Calu3 (cell line): ENCODE data around the gene MPHOSPH9. TPM values are rescaled to one million over a fixed set of nuclear protein-coding genes. Genes with fewer than 3 reads are reported as not detected.

Experiments used
- BruUV-seq: library from RNA; stranded (reverse); fragments of 400-500 nt; replicated peaks from 2 replicates; lab custom pipeline; 2021; lab: Mats Ljungman, UMichigan
- CTCF ChIA-PET: fragments of 300-600 bp; sonication (Branson Sonifier 250); formaldehyde crosslinking; loops from one replicate; lab custom pipeline; 2022; ENCODE audit warnings: antibody characterized with exemption; lab: Charles Lee
- DNase-seq: peaks from one replicate; pipeline ENCODE4 v3.0.0; 2022
- H3K27ac Mint-ChIP-seq: one replicate; pipeline ENCODE4 v1.8.0; 2022; ENCODE audit warnings: mixed read lengths; ENCODE audit not compliant: unreplicated experiment
- H3K27me3 Mint-ChIP-seq: one replicate; pipeline ENCODE4 v1.8.0; 2022; ENCODE audit warnings: mixed read lengths; ENCODE audit not compliant: unreplicated experiment
- H3K36me3 Mint-ChIP-seq: one replicate; pipeline ENCODE4 v1.8.0; 2022; ENCODE audit warnings: mild to moderate bottlenecking, moderate library complexity, mixed read lengths; ENCODE audit not compliant: insufficient read depth, unreplicated experiment
- H3K4me1 Mint-ChIP-seq: one replicate; pipeline ENCODE4 v1.8.0; 2022; ENCODE audit warnings: mild to moderate bottlenecking, low read depth, mixed read lengths; ENCODE audit not compliant: unreplicated experiment
- H3K4me3 Mint-ChIP-seq: one replicate; pipeline ENCODE4 v1.8.0; 2022; ENCODE audit warnings: mild to moderate bottlenecking, low read depth, moderate library complexity, mixed read lengths; ENCODE audit not compliant: unreplicated experiment
- H3K9me3 Mint-ChIP-seq: one replicate; pipeline ENCODE4 v1.8.0; 2022; ENCODE audit warnings: low read depth, mixed read lengths; ENCODE audit not compliant: unreplicated experiment
- intact Hi-C: fragments of 100-400 bp; cut with micrococcal nuclease; formaldehyde crosslinking; loops from one replicate; pipeline ENCODE4 v1.10.0; 2022; ENCODE audit not compliant: unreplicated experiment
- total RNA-seq: library from RNA; stranded (reverse); gene quantifications from 2 replicates; pipeline ENCODE4 v1.2.3, GENCODE V29; 2022
- TF ChIP-seq, protein P1 (sequence below): fragments of 200-600 bp; IDR thresholded peaks from one replicate; pipeline ENCODE4 v1.8.0; 2022; ENCODE audit warnings: antibody characterized with exemption; ENCODE audit not compliant: unreplicated experiment

Gene MPHOSPH9
- total RNA-seq, 1 experiment from 2014 or later: 69.5 TPM

DNA sequence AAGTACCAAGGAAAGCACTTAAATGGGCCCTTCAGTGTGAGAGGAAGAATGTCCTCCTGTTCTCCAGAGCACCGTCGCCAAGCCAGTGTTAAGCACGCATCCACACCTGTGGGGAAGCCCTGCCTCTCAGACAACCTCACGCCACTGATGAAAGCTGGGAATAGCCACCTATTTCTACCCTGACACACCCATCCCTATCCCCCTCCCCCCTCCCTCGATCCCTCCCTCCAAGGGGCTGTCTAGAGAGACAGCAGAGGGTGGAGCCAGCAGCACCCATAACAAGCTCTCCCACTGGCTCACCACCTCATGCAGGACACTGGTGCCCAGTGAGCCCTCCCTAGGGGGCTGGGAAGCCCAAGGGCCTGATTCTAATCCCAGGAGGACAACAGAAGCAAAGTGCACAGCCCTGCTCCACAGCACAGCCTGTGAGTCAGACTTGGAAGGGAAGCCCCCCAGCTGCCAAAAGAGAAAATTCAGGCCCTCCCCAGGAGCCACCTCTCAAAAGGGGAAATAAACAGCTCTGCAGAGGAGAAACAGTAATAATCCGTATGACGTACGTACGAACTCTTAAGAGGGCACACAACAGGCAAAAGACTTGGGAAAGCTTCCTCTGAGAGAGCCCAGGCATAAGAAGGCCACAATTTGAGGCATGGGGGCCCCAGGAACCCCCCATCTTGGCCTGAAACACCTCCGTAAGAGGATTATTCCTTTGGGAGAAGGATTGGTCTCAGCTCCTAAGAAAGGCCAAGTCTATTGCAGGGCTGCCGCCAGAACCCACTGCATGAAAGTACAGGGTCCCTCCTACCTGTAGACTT lies 89.8 kb downstream of the MPHOSPH9 start:
- H3K27me3 Mint-ChIP-seq: no peaks in the 10 kb centered on the region
- CTCF ChIA-PET: interaction anchor here (0.6 to 1.0 kb wide), 3 partner anchors 8 to 87 kb away, joined by 3 to 7 read pairs (median 5); no protein-coding TSS in a partner anchor
- H3K4me1 Mint-ChIP-seq: peaks cover 38% of the 10 kb centered on the region
- intact Hi-C loops: loop anchor here (5.0 kb wide), 1 partner anchor 56 kb away; no protein-coding TSS in a partner anchor
- no peak overlapping the region for H3K4me3 Mint-ChIP-seq
- no peak for DNase-seq
- H3K27ac Mint-ChIP-seq: no peak overlapping the region
- no peaks in the 10 kb centered on the region for H3K9me3 Mint-ChIP-seq
- no TSS peak for BruUV-seq
- TF ChIP-seq, protein P1, sequence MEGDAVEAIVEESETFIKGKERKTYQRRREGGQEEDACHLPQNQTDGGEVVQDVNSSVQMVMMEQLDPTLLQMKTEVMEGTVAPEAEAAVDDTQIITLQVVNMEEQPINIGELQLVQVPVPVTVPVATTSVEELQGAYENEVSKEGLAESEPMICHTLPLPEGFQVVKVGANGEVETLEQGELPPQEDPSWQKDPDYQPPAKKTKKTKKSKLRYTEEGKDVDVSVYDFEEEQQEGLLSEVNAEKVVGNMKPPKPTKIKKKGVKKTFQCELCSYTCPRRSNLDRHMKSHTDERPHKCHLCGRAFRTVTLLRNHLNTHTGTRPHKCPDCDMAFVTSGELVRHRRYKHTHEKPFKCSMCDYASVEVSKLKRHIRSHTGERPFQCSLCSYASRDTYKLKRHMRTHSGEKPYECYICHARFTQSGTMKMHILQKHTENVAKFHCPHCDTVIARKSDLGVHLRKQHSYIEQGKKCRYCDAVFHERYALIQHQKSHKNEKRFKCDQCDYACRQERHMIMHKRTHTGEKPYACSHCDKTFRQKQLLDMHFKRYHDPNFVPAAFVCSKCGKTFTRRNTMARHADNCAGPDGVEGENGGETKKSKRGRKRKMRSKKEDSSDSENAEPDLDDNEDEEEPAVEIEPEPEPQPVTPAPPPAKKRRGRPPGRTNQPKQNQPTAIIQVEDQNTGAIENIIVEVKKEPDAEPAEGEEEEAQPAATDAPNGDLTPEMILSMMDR: no peak
- H3K36me3 Mint-ChIP-seq: no peaks in the 10 kb centered on the region

DNA sequence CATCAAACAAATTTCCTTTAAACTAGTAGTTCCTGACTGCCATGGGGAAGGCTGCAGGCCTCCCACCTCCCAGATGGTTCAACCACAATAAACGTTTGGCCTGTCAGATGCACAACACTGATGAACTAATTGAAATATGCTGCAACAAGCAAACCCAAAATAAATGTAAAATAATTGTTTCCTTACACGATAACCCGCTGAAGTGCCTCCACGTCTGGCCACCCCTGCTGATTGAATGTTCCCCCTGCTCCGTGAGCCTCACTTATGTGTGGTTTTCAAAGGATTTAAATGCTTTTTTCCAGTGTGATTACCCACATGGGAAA lies 90.5 kb downstream of the MPHOSPH9 start:
- H3K4me3 Mint-ChIP-seq: no peak overlapping the region
- CTCF ChIA-PET: interaction anchor here (1.1 to 1.4 kb wide), 3 partner anchors 11 to 53 kb away, joined by 3 read pairs; no protein-coding TSS in a partner anchor
- DNase-seq: no peak
- no TSS peak for BruUV-seq
- no peak overlapping the region for H3K27ac Mint-ChIP-seq
- intact Hi-C loops: loop anchor here (5.0 kb wide), 1 partner anchor 55 kb away; no protein-coding TSS in a partner anchor
- peaks cover 38% of the 10 kb centered on the region for H3K4me1 Mint-ChIP-seq
- no peaks in the 10 kb centered on the region for H3K27me3 Mint-ChIP-seq
- no peaks in the 10 kb centered on the region for H3K9me3 Mint-ChIP-seq
- TF ChIP-seq, protein P1: no peak
- no peaks in the 10 kb centered on the region for H3K36me3 Mint-ChIP-seq

DNA sequence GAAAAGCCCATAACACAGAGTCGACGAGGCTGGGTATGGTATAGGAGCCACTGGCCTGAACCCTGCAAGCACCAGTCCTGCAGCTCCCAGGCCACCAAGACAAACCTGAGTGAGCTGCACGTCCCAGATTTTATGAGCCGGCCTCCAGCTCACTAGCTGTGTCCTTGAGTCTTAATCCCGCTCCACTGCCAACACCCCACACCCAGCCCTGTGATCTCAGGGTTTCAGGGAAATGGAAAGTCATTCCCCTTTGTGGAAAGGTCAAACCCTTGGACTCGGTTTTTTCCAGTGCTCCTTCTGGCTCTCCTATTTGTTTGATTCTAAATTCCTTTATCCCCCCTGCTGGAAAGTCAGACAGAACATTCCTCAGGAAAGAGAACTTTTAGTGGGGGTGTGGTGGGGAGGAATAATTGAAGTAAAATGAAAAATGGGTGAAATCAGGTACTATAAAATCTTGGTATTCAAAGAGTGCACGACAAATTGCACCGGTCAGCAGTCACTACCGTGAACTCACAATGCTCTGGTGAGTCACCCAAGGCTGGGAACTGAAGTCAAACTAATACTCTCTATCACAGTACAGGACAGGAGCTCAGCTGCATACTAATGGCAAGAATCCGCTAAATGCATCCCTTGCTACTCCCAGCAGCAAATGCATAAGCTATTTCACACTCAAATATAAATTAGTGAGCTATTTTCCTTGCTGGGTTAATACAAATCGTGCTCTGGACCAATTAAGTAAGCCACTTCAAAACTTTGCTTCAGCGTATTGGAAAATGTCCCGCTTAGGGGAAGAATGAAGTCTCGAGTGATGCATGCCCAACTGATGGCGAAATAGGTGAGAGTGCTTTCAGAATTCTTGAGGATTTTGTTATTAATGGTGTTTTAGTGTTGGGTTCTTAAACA lies 91.1 kb downstream of the MPHOSPH9 start:
- Mint-ChIP-seq H3K9me3 (no peaks in the 10 kb centered on the region), H3K4me3 (no peak overlapping the region), H3K36me3 (no peaks in the 10 kb centered on the region), H3K27ac (no peak overlapping the region), H3K27me3 (no peaks in the 10 kb centered on the region), H3K4me1 (peaks cover 38% of the 10 kb centered on the region)
- TF ChIP-seq, protein P1: no peak
- BruUV-seq: no TSS peak
- intact Hi-C loops: loop anchor here (5.0 kb wide), 1 partner anchor 55 kb away; no protein-coding TSS in a partner anchor
- DNase-seq: peak; percentile 43
- CTCF ChIA-PET: interaction anchor here (0.6 to 1.4 kb wide), 5 partner anchors 8 to 83 kb away, joined by 3 read pairs; no protein-coding TSS in a partner anchor
